Activated CD4-positive, alpha-beta T cell treated with anti-CD3 and anti-CD28 coated beads, Interleukin-2, amount 50 U/mL, for 1 hour (primary cell): ENCODE results near the gene RPS19.
"Not testable (repeated sequence)": the region's sequence is repeated elsewhere in the genome, so short reads cannot be mapped to it uniquely, and the experiment has no call there.

Experiments used
- DNase-seq: peaks from one replicate; pipeline ENCODE4 v3.0.0-alpha.2; 2020

The RPS19 gene

DNA sequence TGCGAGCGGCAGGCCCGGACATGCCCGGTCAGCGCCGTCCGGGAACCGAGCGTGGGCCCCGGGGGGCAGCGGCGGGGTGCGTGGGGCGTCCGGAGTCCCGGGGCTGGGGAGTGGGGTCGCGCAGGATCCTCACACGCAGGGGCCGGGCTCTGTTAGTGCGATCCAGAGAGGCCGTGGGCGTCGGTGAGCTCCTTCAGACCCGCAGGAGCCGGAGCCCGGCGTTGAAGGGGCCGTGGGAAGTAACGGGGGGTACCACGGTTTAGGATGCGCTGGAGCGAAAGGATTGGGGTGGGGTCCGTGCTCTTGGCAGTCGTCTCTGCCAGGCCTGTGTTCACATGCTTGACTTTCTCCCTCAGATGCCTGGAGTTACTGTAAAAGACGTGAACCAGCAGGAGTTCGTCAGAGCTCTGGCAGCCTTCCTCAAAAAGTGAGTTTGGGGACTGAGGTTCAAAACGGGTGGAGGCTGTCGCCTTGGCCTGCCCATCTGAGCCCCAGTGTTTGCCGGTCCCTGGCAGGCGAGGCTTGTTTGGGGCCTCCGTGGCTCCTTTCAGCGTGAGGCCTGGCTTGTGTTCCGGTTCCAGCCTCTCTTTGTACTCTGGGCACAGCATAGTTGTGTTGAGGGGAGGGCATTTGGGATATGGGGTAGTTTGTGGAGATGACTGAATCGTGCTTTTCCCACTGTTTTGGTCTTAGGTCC lies 512 bp downstream of the RPS19 start:
- DNase-seq = no peak

DNA sequence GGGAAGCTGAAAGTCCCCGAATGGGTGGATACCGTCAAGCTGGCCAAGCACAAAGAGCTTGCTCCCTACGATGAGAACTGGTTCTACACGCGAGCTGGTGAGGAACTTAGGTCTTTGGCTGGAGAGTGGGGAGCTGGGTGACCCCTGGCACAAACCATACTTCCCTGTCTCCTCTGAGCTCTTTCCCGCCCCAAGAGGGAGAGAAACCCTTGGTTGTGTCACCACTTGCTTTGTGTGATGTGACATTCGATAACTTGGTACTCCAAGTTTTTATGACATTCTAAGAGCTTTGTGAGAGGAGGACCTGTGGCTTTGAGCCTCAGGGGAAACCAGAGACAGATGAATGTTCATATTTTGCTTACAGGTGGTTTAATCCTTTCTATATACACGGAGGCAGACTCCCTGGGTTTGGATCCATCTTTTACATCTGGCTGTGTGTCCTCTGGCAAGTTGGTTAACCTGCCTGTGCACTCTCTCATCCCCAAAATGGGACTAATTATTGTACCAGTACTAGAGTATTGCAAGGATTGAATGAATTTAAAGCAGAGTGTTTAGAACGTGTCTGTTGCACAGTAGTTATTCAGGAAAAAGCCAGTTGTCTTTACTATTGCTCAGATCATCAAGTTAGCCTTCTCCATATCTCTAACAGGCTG lies 1.2 kb downstream of the RPS19 start:
- no peak for DNase-seq

DNA sequence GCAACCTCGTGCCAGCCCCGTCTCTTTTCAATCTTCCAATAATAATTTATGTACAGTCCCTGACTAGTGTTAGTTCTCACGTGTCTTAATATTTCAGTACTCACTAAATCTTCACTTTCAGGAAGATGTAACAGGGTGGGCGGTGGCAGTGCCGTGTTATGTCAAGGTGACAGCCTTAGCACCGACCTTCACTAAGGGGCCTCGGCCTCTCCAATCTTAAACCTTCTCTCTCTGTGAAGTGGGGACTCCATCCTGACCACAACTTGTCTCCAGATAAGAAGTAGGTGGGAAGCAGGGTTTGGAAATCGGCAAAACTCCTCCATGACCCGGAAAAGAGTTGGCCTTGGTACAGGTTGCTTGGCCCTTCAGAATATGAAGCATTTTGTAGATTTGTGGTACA lies 1.8 kb downstream of the RPS19 start:
- DNase-seq = no peak

DNA sequence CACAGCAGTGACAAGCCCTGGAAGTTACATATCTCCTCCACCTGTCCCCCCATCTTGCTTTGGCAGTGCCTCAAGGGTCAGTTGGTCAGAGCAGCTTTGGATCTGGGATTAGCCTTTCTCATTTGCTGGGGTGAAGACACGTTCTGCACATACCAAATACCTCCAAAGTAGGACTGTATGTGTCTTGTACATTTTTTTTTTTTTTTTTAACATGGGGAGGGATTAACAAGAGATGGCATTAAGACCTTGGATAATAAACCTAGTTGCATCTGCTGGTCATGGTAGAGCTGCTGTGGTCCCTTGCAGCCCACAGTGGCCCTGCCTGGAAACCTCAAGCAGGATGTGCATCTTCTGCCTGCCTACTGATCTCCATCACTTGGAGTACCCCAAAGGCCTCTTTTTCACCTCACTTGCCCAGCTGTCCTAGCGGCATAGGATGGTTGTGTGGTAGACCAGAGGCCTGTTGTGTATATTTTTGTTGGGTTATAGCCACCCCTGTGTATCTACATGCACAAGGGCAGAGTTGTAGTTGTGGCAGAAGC lies 2.5 kb downstream of the RPS19 start:
- DNase-seq = no peak

DNA sequence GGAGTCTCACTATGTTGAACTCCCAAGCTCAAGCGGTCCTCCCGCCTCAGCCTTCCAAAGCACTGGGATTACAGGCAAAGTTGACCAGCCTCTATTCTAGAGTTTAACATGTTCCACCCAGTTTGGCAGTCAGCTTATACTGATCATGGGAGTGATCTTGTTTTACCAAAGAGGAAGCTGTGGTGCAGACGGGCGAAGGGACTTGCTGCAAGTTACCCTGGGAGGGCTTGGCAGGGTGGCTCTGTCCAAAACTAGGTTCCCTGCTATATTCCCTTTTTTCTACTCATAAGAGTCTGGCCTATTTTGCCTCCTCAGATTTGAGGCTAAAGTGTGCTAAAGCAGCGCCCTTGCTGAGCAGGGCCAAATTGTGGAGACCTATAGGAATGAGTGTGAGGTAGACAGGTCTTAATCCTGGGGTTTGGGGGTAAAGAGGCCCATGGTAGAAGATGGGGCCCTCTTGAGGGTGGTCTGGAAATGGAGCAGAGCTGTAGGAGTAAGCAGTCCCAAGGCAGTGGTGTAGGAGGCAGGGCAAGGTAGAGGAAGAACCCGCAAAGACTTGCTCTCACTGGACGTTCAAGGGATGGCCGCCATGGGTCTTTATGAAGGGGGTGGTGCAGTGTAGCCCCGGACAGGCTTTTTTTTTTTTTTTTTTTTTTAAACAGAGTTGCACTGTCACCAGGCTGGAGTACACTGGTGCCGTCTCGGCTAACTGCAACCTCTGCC lies 3.3 kb downstream of the RPS19 start:
- no peak for DNase-seq

DNA sequence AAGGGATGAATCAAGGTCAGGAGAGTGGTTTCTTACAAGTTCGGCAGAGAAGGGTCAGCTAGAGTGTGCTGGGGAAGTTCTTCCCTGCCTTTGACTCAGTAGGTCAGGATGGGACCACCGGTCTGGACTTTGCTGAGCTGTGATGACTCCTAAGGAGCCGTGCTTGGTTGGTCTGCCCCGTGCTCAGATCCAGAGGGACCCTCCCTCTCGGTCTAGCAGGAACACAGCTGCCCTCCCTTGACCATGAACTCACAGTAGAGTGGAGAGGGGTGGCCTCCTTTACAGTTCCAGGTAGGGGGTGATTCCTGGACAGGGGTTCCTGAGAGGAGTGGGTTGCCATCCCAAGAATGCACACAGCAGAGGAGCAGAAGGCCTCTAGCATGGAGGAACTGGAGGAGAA lies 4.3 kb downstream of the RPS19 start:
- no peak for DNase-seq

DNA sequence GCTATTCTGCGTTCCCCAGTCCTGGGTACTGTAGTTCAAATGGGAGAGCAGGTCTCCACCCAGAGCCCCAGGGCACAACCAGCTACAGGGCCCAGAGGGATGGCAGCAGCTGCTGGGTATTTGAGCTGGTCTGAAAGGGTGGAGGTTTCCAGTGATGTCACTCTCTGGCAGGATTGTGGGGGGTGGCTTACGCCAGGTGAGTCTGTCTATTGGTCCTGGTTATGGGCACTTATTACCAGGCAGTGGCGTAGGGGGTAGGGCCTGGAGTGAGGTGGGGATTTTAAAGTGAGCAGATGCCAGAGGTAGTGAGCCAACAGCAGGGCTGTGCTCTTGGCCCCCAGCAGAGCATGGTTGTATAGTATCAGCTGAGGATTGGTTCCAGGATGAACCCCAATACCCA lies 6.2 kb downstream of the RPS19 start:
- DNase-seq = no peak

DNA sequence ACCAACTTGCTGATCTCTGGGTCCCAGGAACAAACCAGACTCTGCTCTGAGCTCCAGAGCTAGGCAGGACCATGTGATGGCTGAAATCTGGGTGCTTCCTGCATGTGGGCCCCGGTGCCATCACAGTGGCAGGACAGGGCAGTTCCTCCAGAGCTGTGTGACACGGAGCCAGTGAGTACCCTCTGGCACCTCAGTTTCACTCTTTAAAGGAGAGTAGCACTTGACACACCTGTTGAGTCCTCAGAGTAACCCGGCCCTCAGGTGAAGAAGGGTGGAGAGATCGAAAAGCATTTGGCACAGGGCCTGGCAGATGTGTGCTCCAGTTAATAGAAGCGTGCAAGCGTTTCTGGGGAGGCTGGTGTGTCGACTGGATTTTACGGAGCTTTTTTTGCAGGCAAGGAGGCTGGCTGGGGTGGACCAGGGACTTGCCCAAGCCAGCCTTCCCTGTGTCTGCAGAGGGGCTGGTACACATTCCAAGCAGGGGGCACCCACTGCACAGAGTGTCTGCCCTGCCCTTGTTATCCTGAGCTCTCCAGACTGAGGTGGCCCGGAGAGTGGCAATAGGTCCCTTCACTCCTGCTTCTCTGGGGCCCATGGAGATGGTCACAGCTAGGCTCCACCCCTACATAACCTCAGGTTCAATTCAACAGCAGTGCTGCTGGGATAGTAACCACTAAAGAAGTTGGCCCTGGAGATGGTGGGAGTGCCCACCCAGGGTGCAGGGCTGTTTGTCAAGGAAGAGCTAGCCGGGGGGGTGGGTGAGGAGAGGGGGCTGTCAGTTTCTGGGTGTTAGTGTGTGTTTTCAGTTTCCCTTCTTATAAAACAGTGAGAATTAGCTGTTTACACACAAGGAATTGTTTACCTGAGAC lies 8.3 kb downstream of the RPS19 start:
- no peak for DNase-seq

DNA sequence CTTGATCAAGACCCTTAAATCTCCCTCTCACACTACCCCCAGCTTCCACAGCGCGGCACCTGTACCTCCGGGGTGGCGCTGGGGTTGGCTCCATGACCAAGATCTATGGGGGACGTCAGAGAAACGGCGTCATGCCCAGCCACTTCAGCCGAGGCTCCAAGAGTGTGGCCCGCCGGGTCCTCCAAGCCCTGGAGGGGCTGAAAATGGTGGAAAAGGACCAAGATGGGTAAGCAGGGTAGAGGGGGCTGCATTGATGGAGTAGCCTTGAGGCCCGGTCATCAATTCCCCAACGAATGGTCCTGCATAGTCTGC lies 8.9 kb downstream of the RPS19 start:
- DNase-seq = no peak

DNA sequence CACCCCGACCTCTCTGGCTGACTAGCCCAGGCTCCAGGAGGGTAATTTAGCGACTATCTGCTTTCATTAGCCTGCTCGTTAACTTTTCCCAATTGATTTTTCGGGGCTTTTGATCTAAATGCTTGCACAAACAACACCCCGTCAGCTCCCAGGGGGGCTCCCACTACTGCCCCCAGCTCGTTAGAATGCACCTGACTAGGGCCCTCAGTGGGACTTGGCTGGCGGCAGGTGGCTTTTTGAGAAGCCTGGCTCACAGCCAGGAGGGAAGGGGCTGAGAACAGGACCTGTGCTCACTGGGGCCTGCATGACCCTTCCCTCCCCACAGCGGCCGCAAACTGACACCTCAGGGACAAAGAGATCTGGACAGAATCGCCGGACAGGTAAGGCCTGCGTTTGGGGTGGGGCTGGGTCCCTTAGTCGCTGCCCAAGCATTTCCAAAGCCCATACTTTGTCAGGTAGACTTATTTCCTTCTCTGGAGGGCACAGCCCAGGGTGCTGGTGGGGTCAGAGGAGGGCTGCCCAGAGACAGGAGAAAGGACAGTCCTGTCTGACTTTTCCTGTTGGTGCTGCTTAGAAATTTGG lies 9.4 kb downstream of the RPS19 start:
- DNase-seq = no peak

DNA sequence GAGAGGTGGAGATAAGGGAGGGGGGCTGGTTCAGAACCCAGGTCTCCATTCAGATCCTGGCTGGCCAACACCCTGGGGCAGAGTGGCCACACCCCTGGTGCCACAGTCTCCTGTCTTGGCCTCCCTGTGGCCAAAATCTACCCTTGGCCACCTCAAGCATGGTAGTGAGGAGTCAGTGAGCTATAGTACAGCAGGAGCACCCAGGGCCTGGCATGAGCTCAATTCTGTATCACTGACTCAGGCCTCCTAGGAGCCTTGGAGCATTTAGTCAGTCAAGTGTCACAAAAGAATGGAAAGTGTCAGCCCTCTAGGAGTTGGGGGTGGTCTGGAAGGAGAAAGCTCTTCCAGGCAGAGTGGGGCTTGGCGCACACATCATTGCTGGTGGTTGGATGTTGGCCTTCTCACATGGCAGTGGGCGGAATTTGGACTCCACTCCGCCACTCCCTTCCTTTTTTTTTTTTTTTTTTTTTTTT lies 10.4 kb downstream of the RPS19 start:
- no peak for DNase-seq

DNA sequence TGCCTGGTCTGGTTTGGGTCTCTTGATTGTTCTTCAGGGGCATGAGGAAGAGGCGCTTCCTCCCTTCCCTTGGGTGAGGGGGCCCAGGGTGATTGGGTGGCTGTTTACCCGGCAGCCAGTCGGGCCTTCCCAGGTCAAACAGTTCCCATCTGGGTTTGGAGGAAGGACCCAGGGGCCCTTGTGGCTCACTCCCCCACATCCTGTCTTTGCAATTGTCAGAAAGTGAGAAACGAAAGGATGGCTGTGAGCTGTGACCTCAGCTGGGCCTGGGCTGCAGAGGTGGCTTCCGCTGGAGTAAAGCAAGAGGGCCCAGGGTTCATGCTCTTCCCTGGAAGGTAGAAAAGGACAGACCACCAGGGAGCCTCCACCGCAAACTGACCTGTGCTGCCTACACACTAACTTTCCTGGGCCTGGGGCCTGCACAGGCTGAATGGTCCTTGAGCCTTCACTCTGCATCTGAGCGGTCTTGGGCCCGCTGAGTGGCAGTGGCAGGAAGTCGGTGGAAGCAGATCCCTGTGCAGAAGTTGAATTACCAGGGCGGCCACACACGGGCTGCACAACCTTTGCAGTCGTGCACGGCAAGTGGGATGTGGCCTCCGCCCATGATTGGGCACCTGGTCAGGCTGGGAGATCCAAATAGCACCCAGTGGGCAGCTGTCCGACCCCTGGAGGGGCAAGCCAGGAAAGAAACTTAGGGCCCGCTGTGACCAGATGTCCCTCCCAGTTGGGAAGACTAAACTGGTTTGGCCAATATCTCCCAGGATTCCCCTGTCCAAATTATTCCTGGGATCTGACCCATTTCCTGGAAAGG lies 11.7 kb downstream of the RPS19 start:
- peak; percentile 42 for DNase-seq

DNA sequence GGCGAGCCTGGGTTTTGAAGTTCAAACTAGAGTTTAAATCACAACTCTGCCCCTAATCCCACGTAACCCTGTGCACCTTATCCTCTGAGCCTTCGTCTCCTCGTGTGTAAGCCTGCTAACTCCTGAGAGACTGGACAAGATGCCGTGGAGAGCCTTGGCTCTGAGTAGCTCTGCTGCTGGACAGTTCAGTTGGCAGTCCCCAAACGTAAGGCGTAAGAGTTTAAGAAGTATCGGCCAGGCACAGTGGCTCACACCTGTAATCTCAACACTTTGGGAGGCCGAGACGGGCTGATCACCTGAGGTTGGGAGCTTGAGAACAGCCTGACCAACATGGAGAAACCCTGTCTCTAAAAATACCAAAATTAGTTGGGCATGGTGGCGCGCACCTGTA lies 12.3 kb downstream of the RPS19 start:
- DNase-seq = no peak

DNA sequence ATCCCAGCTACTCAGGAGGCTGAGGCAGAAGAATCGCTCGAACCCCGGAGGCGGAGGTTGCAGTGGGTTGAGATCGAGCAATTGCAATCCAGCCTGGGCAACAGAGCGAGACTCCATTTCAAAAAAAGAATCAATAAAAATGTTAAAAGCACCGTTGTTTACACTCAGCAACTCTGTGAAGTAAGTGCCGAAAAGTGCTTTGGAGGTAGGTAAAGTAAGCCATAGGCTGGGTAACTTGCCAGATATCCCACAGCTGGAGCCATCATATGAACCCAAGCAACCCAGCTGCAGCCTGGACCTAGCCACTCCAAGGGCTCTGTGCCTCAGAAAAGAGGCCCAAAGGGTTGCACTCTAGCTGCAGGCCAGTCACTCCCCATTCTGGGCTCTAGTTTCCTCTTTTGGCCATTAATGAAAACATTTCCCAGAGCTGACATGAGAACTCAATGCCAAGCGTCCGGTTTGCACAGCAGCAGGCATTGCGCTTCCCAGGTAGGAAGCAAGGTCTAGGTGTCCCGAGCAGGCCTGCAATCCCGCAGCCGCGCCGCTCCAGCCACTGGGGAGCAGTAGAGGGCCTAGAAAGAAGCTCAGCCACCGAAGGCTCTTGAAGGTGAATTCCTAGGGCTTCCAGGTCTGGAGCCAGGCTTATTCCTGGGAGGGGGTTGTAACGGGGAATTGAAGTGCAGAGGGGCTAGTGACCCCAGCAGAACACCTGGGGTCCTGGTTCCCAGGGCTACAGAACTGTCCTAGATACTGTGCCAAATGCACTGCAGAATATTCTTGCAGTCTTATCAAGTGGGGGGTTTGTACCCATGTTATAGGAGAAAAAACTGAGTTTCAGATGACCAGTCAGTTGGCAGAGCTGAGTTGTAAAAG lies 13.0 kb downstream of the RPS19 start:
- peak; percentile 72 for DNase-seq

DNA sequence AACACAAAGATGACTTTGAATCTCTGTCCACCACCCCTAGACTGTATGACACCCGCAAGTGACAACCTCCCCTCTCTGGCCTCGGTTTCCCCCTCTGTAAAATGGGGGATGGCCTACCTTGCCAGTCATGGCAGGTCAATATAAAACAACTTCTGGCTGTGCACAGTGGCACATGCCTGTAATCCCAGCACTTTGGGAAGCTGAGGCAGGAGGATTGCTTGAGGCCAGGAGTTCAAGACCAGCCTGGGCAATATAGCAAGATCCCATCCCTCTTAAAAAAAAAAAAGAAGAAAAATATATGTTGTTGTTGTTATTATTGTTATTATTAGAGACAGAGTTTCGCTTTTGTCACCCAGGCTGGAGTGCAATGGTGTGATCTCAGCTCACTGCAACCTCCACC lies 15.9 kb downstream of the RPS19 start:
- not testable (repeated sequence) for DNase-seq

DNA sequence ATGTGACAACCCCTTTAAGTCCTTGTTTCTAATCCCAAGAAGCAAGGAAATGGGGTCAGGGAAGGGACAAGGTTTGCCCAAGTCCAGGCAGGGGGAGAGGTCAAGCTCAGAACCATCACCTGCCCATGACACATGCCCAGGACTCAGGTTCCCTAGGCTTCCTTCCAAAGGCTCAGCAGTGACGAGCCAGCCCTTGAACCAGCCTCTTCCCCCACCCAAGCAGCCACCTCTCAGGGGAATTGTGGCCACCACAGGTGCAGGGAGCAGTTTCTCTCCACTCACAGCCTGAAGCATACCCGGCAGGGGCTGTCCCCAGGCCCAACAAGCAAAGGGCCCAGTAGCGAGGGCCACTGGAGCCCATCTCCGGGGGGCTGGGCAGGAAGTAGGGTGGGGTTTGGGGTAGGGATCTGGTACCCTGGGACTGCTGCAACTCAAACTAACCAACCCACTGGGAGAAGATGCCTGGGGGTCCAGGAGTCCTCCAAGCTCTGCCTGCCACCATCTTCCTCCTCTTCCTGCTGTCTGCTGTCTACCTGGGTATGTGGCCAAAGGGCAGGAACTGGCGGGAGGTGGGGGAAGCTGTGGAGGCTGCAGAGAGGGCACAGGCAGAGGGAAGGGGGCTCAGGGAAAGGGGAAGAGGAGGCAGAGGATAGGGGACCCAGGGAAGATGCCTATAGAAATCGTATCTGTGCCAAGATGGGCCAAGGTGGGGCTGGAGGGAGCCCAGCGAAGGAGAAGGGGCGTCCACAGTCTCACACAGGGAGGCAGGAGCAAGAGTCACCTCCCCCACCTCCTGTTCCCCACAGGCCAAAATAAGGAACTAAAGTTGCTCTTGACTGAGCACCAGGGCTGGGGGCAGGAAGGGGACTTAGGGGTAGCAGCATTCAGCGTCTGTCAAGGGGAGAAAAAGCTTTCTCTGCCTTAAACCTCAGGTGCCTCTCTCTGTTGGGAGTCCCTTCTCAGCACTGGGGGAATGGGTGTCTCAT lies 17.1 kb downstream of the RPS19 start, which contains the start of gene CD79A:
CD79A (plus strand) TSS at position 433 of the 986 bp plus-strand sequence; CDS start at position 459, 26 bp downstream.
- DNase-seq = no peak

DNA sequence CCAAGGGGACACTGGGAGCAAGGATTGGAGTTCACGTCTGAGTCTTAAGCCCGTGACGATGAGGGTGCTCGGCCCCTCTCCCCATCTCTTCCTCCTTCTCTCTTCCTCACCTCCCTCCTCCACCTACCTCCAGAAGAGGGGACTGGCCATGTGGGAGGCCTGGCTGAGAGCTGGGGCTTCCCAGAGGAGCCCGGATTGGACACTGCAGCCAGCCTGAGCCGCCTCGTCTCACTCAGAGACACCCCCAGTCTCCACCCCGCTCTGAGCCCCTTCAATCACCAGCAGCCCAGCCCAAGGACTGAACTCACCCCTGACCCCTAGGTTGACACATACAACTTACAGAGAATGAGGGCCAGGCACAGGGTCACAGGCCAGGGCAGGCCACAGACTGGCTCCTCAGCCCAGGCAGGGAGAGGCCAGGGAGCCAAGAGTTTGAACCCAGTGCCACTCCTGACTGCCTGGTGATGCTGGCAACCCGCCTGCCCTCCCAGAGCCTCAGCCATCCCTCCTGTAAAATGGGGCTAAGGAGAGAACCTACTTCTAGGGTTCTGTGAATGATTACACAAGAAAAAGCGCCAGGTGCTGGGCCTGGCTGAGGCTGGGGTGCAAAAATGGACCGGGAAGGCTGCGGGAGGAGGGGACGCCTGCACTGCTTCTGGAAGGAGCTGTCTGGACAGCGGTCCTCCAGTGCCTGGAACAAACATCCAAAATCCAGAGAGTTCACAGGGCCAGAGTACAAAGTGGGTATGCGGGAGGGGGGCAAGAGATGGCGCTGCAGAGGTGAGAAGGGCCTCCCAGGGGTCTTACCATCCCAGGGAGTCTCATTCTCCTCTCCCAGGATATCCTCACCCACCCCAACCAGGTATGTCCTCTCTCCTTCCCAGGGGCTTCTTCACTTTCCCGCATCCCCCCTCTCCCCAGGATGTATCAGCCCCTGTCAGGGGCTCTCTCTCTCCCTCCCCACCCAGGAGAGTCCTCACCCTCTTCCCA lies 18.2 kb downstream of the RPS19 start:
- DNase-seq = no peak

DNA sequence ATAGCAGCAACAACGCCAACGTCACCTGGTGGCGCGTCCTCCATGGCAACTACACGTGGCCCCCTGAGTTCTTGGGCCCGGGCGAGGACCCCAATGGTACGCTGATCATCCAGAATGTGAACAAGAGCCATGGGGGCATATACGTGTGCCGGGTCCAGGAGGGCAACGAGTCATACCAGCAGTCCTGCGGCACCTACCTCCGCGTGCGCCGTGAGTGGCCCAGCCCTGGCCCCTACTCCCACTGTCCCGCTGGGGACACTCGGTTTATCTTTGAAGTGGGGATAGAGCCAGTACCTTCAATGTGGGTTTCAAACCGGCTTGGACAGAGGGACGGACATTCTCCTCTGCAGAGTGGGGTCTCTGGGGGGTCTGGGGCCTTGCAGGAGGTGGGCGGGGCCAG lies 19.0 kb downstream of the RPS19 start:
- no peak for DNase-seq
